DMS79 treated with DMSO at 0.1 percent for 48 hours (cell line): ENCODE results near the gene CPNE6.
A peak's percentile ranks its signal among the peaks of the same experiment; 100 is the strongest.

Experiments used
- DNase-seq: peaks from one replicate; lab custom pipeline; 2025; lab: John Stamatoyannopoulos, UW

CPNE6 gene

GRCh38 chr14:24086193-24086955, 15.0 kb downstream of the CPNE6 start:
- no peak for DNase-seq

- DNase-seq, result no peak
Observed at GRCh38 chr14:24087004-24087403, 15.6 kb downstream of the CPNE6 start.

- DNase-seq, result no peak
Observed at GRCh38 chr14:24088095-24088494, 16.7 kb downstream of the CPNE6 start.

- no peak for DNase-seq
Observed at GRCh38 chr14:24089890-24090289, 18.5 kb downstream of the CPNE6 start.

GRCh38 chr14:24092110-24092504, 20.7 kb downstream of the CPNE6 start:
- no peak for DNase-seq

GRCh38 chr14:24092505-24093206, 21.3 kb downstream of the CPNE6 start:
- DNase-seq, result no peak

GRCh38 chr14:24093207-24093900, 22.0 kb downstream of the CPNE6 start:
- DNase-seq, result no peak

- DNase-seq, result peak; percentile 97
Observed at GRCh38 chr14:24093901-24094840, 22.8 kb downstream of the CPNE6 start, which contains the start of gene PCK2. PCK2 (plus strand) TSS chr14:24094311; CDS start chr14:24094406, 95 bp downstream.

- DNase-seq, result no peak
Observed at GRCh38 chr14:24094841-24095270, 23.5 kb downstream of the CPNE6 start.

- peak; percentile 42 for DNase-seq
Observed at GRCh38 chr14:24095271-24096068, 24.1 kb downstream of the CPNE6 start.

GRCh38 chr14:24096545-24097181, 25.3 kb downstream of the CPNE6 start:
- no peak for DNase-seq

- no peak for DNase-seq
Observed at GRCh38 chr14:24098229-24098926, 27.0 kb downstream of the CPNE6 start.

- DNase-seq, result peak; percentile 85
Observed at GRCh38 chr14:24098927-24099813, 27.8 kb downstream of the CPNE6 start.

GRCh38 chr14:24100197-24100981, 29.0 kb downstream of the CPNE6 start:
- DNase-seq, result no peak

- no peak for DNase-seq
Observed at GRCh38 chr14:24100982-24101494, 29.7 kb downstream of the CPNE6 start.

GRCh38 chr14:24102357-24103048, 31.1 kb downstream of the CPNE6 start:
- no peak for DNase-seq

GRCh38 chr14:24103451-24103850, 32.1 kb downstream of the CPNE6 start:
- no peak for DNase-seq
